ENCODE measurements around the gene GREM2.

Gene GREM2

DNA sequence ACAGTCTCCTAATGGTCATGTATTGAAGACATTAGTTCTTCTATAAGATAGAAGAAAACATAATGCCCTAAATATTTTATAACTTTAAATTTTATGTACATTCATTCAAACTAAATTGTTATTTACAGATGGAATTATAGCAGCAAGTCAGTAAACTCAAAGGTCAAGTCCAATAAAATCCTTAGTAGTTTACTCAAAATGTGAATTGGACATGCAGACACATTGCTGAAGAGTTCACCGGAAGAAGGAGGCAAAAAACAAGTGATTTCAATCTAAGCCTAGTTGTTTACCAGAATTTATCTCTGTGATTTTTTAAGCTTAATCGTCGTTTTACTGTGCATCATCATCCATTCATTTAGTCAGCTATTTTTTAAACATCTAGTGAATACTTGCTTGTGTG, 149.7 kb downstream of the GREM2 start:
- no peaks in the 10 kb centered on the region for H3K36me3 ChIP-seq (ENCODE audit: insufficient read depth, low read length)
- H3K9me3 ChIP-seq (ENCODE audit: low read length), result no peaks in the 10 kb centered on the region
- TF ChIP-seq EZH2 (IDR thresholded peaks at IDR 0.05; ENCODE audit: borderline replicate concordance, low read length) (no peak), CTCF (IDR thresholded peaks at IDR 0.05; ENCODE audit: low read length) (no peak)
- H3K27me3 ChIP-seq (ENCODE audit: insufficient read depth, low read length), result no peaks in the 10 kb centered on the region
- H3K9ac ChIP-seq (ENCODE audit: low read length), result no peak overlapping the region
- H3K9me2 ChIP-seq (ENCODE audit: low read depth, low read length), result no peaks in the 10 kb centered on the region
- H3K4me2 ChIP-seq (ENCODE audit: low read length), result no peak overlapping the region
- no peaks in the 10 kb centered on the region for H3K79me2 ChIP-seq (ENCODE audit: insufficient read depth, low read length)
- no peak overlapping the region for H3K4me3 ChIP-seq (ENCODE audit: low read depth, low read length, poor library complexity, severe bottlenecking)
- H3F3A ChIP-seq (ENCODE audit: insufficient read depth, low read length), result no peaks in the 10 kb centered on the region
- no peak overlapping the region for H2AFZ ChIP-seq (ENCODE audit: low read length)
- H3K27ac ChIP-seq (ENCODE audit: low read depth, low read length, poor library complexity, severe bottlenecking), result no peak overlapping the region
- no peaks in the 10 kb centered on the region for H3K4me1 ChIP-seq (ENCODE audit: insufficient read depth, low read length, severe bottlenecking)
- no peaks in the 10 kb centered on the region for H4K20me1 ChIP-seq (ENCODE audit: insufficient read depth, low read length)

- Histone ChIP-seq H3K36me3 (ENCODE audit: insufficient read depth, low read length) (no peaks in the 10 kb centered on the region), H3K27me3 (ENCODE audit: insufficient read depth, low read length) (no peaks in the 10 kb centered on the region), H3K4me3 (ENCODE audit: low read depth, low read length, poor library complexity, severe bottlenecking) (no peak overlapping the region), H3K9ac (ENCODE audit: low read length) (no peak overlapping the region), H3K79me2 (ENCODE audit: insufficient read depth, low read length) (no peaks in the 10 kb centered on the region), H2AFZ (ENCODE audit: low read length) (no peak overlapping the region), H3K4me1 (ENCODE audit: insufficient read depth, low read length, severe bottlenecking) (no peaks in the 10 kb centered on the region), H3K9me2 (ENCODE audit: low read depth, low read length) (no peaks in the 10 kb centered on the region), H3K27ac (ENCODE audit: low read depth, low read length, poor library complexity, severe bottlenecking) (no peak overlapping the region), H4K20me1 (ENCODE audit: insufficient read depth, low read length) (no peaks in the 10 kb centered on the region), H3F3A (ENCODE audit: insufficient read depth, low read length) (no peaks in the 10 kb centered on the region), H3K4me2 (ENCODE audit: low read length) (no peak overlapping the region), H3K9me3 (ENCODE audit: low read length) (no peaks in the 10 kb centered on the region)
- TF ChIP-seq CTCF (IDR thresholded peaks at IDR 0.05; ENCODE audit: low read length) (no peak), EZH2 (IDR thresholded peaks at IDR 0.05; ENCODE audit: borderline replicate concordance, low read length) (no peak)
Observed at GRCh38 chr1:240457203-240457602, 154.8 kb downstream of the GREM2 start.

- Histone ChIP-seq H3K4me1 (ENCODE audit: insufficient read depth, low read length, severe bottlenecking) (no peaks in the 10 kb centered on the region), H3K79me2 (ENCODE audit: insufficient read depth, low read length) (no peaks in the 10 kb centered on the region), H2AFZ (ENCODE audit: low read length) (no peak overlapping the region), H3F3A (ENCODE audit: insufficient read depth, low read length) (no peaks in the 10 kb centered on the region), H3K27me3 (ENCODE audit: insufficient read depth, low read length) (no peaks in the 10 kb centered on the region), H3K9ac (ENCODE audit: low read length) (no peak overlapping the region), H4K20me1 (ENCODE audit: insufficient read depth, low read length) (no peaks in the 10 kb centered on the region), H3K9me3 (ENCODE audit: low read length) (no peaks in the 10 kb centered on the region), H3K9me2 (ENCODE audit: low read depth, low read length) (no peaks in the 10 kb centered on the region), H3K4me3 (ENCODE audit: low read depth, low read length, poor library complexity, severe bottlenecking) (no peak overlapping the region), H3K4me2 (ENCODE audit: low read length) (no peak overlapping the region), H3K36me3 (ENCODE audit: insufficient read depth, low read length) (no peaks in the 10 kb centered on the region), H3K27ac (ENCODE audit: low read depth, low read length, poor library complexity, severe bottlenecking) (no peak overlapping the region)
- TF ChIP-seq CTCF (IDR thresholded peaks at IDR 0.05; ENCODE audit: low read length) (peak; percentile 46), EZH2 (IDR thresholded peaks at IDR 0.05; ENCODE audit: borderline replicate concordance, low read length) (no peak)
Observed at GRCh38 chr1:240455228-240455821, 156.6 kb downstream of the GREM2 start.
